BE2C (cell line): ENCODE results near the gene SLC35G3. TPM values are rescaled to one million over a fixed set of nuclear protein-coding genes. Genes with fewer than 3 reads are reported as not detected.
"Not testable (repeated sequence)": the region's sequence is repeated elsewhere in the genome, so short reads cannot be mapped to it uniquely, and the experiment has no call there.

ENCODE experiments used
- DNase-seq: peaks from one replicate; pipeline ENCODE4 v3.0.0-alpha.2; 2020
- H3K27me3 ChIP-seq: fragments of 250-450 bp; sonication (Bioruptor Pico); 2 replicates; pipeline ENCODE4 v1.5.1; 2020; ENCODE audit warnings: mild to moderate bottlenecking
- H3K36me3 ChIP-seq: fragments of 250-450 bp; sonication (Bioruptor Pico); 2 replicates; pipeline ENCODE4 v1.5.1; 2020; ENCODE audit warnings: mild to moderate bottlenecking
- H3K4me1 ChIP-seq: fragments of 250-450 bp; sonication (Bioruptor Pico); 2 replicates; pipeline ENCODE4 v1.5.1; 2020
- H3K4me3 ChIP-seq: 2 replicates; pipeline ENCODE4 v1.5.1; 2011; ENCODE audit warnings: low read depth, low read length
- H3K9me3 ChIP-seq: fragments of 250-450 bp; sonication (Bioruptor Pico); 2 replicates; pipeline ENCODE4 v1.5.1; 2020
- CTCF ChIP-seq: IDR thresholded peaks from 2 replicates; pipeline ENCODE4 v1.5.1; 2012; ENCODE audit warnings: mild to moderate bottlenecking, low read depth, low read length
- polyA plus RNA-seq: library from polyadenylated mRNA; unstranded; fragments of >200 nt; gene quantifications from one replicate; pipeline ENCODE4 v1.2.1, GENCODE V29; 2012; ENCODE audit warnings: low read depth, missing spikeins; ENCODE audit not compliant: insufficient read length, insufficient read depth

SLC35G3 gene
- polyA plus RNA-seq = not detected

GRCh38 chr17:35194001-35194400 is at the start of gene SLC35G3:
Gene SLC35G3 (minus strand): TSS chr17:35194393. CDS start chr17:35194307, 86 bp downstream.
- not testable (repeated sequence) for H3K9me3 ChIP-seq

GRCh38 chr17:35243561-35244340 is 49.6 kb upstream of the SLC35G3 start:
- Histone ChIP-seq H3K36me3 (no peaks in the 10 kb centered on the region), H3K9me3 (no peaks in the 10 kb centered on the region), H3K4me1 (no peaks in the 10 kb centered on the region), H3K27me3 (peaks cover 49% of the 10 kb centered on the region), H3K4me3 (no peak overlapping the region)
- DNase-seq = no peak
- TF ChIP-seq CTCF = no peak

More at GRCh38 chr17:35194001-35194400, at the start of gene SLC35G3:
- H3K27me3 ChIP-seq, DNase-seq, H3K4me1 ChIP-seq, H3K4me3 ChIP-seq, H3K36me3 ChIP-seq: not testable (repeated sequence)

DNA sequence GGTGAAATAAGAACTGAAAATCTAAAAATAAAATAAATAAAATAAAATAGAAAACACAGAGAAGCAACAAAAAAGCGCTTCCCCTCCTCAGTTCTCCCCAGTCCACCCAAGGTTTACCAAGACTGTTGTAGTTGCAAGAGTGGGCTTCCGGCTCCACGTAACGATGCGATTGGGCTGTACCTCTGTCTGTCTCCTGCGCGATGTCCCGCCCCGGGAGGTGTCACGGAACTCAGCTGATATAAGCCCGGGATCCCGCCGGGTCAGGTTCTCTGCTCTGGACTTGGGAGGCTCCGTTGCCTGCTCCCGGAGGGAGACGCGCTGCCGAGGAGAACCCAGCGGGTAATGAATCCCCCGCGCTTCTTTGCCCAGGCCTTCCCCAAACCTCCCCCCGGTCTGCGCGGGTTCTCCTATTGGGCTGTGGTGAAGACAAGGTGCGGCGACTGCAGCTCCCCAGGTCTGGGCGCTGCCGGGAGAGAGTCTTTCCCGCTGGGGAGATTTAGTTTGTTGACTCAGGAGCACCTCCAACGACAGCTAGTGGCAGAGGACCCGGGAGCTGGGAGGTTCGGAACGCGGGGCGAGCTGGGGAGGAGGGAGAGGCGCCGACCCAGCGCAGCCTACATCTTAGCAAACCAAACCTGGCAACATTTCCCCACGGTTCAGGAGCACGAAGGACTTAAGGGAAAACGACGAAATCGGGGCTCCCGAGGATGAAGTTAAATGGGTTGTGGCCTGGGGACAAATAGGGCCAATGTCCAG is 48.8 kb upstream of the SLC35G3 start, which contains the start of gene SLFN5:
Gene SLFN5 (plus strand): TSS at position 268 of the 756 bp plus-strand sequence. CDS start 15,619 bp downstream, outside the sequence.
- H3K4me1 ChIP-seq = no peaks in the 10 kb centered on the region
- peak within 1 kb of the TSS; percentile 13 for H3K4me3 ChIP-seq
- DNase-seq = no peak
- no peaks in the 10 kb centered on the region for H3K9me3 ChIP-seq
- H3K27me3 ChIP-seq = peaks cover 49% of the 10 kb centered on the region
- no peak for TF ChIP-seq CTCF
- H3K36me3 ChIP-seq = no peaks in the 10 kb centered on the region

DNA sequence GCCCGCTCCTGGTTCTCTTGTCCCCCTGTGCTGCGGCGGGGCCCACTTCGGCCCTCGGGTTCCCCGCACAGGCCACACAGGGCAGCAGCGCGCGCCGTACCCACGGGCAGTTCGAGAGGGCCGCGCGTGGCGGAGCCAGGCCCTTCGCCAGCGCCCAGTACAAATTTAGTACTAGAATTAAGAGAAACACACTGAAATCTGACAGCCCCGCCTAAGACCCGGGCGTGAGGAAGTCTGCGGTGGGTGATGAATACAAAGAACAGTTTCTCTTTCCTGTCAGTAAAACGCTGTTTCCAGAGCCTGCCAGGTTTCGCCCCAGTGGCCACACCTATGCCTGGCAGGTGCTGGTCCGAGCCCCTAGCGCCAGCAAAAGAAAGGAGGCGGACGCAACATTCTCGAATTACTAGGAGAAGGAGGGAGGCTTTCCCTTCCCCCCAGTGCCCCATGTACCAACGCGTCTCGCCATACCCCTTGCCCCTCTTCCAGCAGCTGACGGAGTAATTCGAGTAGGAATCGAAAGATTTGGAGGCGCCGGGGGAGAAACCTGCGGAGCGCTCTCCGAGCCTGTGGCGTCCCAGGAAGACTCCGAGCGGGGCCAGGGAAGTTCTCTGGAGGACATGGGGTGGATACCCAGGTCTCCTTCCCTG is 48.1 kb upstream of the SLC35G3 start:
- no peaks in the 10 kb centered on the region for H3K9me3 ChIP-seq
- H3K27me3 ChIP-seq = peaks cover 49% of the 10 kb centered on the region
- peak overlapping the region; percentile 13 for H3K4me3 ChIP-seq
- TF ChIP-seq CTCF = no peak
- DNase-seq = no peak
- H3K36me3 ChIP-seq = no peaks in the 10 kb centered on the region
- H3K4me1 ChIP-seq = no peaks in the 10 kb centered on the region

DNA sequence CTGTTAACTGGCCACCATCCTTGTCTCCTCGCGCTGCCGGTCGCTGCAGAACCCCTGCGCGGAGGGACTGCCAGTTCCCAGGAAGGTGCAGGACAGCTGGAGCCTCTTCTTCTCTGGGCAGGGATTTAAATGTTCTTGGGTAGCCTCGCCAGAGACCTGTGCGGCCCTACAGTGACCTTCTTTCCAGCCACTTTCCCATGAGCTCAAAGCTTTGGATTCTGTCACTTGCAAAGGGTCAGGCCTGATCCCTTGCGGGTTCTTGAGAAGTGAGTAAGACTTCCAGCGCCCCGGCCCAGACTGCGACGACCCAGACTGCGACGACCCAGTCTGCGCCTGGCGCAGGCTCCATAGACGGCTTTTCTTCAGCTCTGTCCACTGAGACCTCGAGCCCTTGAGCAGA is 47.3 kb upstream of the SLC35G3 start:
- no peak for DNase-seq
- Histone ChIP-seq H3K36me3 (no peaks in the 10 kb centered on the region), H3K27me3 (peaks cover 49% of the 10 kb centered on the region), H3K4me1 (no peaks in the 10 kb centered on the region), H3K4me3 (no peak overlapping the region), H3K9me3 (no peaks in the 10 kb centered on the region)
- TF ChIP-seq CTCF = no peak

GRCh38 chr17:35240861-35241260 is 46.7 kb upstream of the SLC35G3 start:
- H3K36me3 ChIP-seq = no peaks in the 10 kb centered on the region
- H3K4me1 ChIP-seq = no peaks in the 10 kb centered on the region
- H3K4me3 ChIP-seq = no peak overlapping the region
- TF ChIP-seq CTCF = no peak
- peaks cover 49% of the 10 kb centered on the region for H3K27me3 ChIP-seq
- no peak for DNase-seq
- H3K9me3 ChIP-seq = no peaks in the 10 kb centered on the region
